ENCODE data around the gene ARHGAP10.

Gene ARHGAP10

DNA sequence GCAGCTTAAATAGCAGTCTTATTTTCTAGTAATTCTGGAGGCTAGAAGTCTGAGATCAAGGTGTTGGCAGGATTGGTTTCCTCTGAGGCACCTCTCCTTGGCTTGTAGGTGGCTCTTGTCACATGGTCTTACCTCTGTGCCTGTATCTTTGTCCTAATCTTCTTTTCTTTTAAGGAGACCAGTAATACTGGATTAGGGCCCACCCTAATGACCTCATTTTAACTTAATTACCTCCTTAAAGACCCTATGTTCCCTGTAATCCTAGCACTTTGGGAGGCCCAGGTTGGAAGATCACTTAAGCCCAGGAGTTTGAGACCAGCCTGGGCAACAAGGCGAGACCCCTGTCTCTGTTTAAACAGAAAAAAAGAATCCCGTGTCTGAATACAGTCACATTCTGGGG, 38.9 kb downstream of the ARHGAP10 start:
- DNase-seq (ENCODE audit: low spot score), result no peak

DNA sequence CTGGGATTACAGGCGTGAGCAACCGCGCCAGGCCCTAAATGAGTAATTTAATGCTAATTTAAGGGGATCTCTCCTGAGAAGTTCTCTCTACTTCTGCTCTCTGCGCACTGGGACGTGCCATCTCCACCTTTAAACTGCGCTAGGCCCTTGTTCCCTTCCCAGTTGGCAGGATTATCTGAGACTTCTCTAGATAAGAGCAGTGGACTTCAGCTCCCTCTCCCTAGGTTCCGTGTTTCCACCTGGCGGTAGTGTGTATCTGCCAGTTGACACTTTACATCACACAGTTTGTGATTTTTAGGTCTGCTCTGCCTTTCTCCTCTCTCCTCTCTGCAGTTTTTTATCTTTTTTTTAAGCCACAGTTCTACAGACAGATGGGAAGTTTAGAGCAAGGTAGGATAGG, 40.2 kb downstream of the ARHGAP10 start:
- no peak for DNase-seq (ENCODE audit: low spot score)

DNA sequence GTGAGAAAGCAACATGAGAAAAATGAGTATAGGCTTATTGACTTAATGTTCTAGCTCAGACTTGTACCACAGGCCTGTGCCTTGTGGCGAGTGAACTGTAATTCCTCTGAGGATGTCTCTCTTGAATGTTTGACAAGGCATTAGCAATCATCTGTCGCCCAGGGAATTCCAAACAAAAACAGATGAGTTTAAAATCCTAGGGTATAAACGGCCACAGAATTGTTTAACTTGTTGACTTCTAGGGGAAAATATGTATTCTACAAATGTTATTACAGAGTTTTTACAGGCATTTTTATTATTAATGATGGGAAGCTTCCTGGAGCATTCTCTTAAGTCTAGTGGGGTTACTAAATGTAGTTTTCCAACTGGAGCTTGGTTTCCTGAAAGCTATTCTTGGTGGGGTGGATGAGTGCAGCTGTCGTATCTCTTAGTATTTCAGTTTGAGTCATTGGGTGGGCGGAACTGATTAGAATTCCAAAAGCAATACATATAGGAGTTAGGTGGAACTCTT, 40.6 kb downstream of the ARHGAP10 start:
- DNase-seq (ENCODE audit: low spot score), result no peak

- no peak for DNase-seq (ENCODE audit: low spot score)
Observed at GRCh38 chr4:147773261-147774184, 41.6 kb downstream of the ARHGAP10 start.

GRCh38 chr4:147776716-147777115, 44.8 kb downstream of the ARHGAP10 start:
- no peak for DNase-seq (ENCODE audit: low spot score)

DNA sequence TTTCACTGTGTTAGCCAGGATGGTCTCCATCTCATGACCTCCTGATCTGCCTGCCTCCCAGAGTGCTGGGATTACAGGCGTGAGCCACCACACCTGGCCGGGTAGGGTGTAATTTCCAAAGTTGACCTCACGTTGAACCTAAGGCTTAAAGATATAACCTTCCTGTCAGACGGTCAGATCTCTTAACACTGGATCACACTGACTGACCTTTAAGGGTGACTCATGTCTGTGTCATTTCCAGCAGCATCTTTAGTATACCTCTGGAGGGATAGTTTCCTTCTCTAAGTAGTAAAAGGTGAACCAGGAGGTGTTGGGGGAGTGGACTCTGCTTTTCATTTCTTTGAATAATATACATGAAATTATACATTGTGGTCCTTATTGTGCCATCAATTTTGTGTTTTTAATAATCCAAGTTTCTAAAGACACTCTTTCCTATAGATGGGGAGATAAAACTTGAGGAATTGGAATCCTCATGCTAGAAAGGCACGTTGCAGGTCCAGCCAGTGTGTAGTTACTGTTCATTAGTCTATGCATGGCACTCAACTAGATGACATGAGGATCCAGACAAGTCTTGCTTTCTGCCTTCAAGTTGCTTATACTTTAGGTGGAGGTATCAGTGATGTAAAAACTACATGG, 45.7 kb downstream of the ARHGAP10 start:
- DNase-seq (ENCODE audit: low spot score), result no peak

- no peak for DNase-seq (ENCODE audit: low spot score)
Observed at GRCh38 chr4:147778942-147779341, 47.1 kb downstream of the ARHGAP10 start.

DNA sequence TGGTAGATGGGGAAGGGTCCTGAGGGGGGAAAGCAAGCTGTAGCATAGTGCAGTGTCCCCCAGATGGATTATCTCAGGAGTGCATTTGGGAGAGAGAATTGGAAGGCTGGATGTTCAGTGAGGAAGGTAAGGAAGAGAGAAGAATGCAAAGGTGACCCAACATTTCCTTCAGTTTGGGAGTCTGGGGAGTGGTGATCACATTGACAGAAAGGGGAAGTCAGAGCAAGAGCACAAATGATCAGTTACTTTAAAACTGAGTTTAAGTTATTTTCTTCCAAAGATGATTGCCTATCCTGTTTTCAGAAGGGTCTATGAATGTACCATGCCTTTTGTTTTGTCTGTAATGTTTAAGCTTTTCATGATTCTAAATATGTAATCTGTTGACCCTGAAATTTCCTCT, 47.6 kb downstream of the ARHGAP10 start:
- no peak for DNase-seq (ENCODE audit: low spot score)

DNA sequence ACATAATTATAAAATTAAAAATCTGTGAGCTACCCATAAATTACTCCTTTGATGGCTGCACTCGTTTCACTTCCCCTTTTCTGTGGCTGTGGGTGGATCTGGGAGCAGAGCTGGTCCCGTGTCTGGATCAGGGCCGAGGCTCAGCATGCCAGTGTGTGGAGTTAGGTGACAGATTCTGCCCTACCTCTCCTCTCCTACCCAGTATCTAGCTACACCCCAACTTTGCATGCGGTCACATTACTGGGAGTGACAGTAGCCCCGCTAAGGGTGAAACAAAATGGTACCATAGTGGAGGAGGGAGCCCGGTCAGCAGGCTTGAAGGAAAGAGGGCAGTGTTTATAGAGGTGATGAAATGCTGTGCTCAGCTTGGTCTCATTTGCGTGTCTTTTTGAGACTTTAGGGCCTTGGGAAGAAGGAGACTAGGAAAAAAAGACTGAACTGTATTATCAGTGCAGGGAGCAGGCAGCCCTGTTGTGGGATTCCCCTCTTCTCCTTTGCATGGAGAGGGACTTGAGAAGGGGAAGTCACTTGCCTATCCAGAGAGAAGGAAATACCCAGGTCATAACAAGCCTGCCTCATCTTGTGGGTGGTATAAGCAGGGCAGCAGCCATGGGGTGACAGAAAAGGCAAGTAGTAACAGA, 48.4 kb downstream of the ARHGAP10 start:
- DNase-seq (ENCODE audit: low spot score), result no peak

DNA sequence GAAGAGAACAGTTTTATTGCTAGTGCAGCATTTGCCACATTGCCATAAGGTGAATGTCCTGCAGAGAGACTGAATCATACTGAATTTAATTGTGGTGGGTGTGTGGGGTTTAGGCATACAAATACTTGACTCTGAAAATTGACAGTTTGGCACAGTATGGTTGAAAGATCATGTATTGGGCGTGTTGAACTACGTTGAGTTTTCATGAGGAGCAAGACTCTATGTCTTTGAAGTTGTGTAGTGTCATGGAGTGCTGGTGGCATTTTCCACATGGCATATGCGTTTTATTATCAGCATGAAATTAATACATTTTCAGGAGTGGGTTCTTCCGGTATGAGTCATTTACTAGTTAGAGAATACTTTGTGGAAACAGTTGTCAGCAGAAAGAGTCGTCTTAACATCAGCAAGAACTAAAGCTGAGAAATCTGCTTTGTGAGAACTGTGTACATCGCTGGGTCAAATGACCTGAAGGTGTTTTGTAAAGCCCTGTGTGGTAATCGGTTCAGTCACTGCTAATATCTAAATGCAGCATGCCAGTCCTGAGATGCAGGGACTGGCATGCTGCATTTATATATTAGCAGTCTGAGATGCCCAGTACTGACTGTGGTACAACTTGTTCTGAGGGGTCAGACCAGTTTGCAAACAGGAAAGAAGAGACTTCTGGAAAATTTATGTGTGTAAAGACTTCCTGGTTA, 50.3 kb downstream of the ARHGAP10 start:
- peak; percentile 35 for DNase-seq (ENCODE audit: low spot score)

GRCh38 chr4:147785129-147785528, 53.2 kb downstream of the ARHGAP10 start:
- DNase-seq (ENCODE audit: low spot score), result no peak

GRCh38 chr4:147786031-147786430, 54.1 kb downstream of the ARHGAP10 start:
- DNase-seq (ENCODE audit: low spot score), result no peak

DNA sequence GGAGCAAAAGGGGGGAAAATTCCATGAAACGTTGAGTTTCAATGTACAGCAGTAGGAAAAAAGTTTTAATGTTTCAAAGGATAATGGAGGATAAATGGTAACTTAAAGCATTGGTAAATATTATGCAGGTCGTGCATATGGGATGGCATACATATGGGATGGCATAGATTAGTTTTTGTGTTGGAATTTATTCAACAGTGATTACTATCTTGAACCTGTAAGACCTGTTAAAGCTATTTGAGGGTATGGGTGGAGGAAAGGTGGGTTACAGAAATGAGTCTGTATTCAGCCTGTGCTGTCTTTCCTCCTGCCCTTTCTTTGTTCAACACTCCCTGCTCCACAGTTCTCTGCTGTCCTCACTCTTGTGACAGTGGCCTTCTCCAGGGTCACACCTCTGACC, 54.6 kb downstream of the ARHGAP10 start:
- no peak for DNase-seq (ENCODE audit: low spot score)

- no peak for DNase-seq (ENCODE audit: low spot score)
Observed at GRCh38 chr4:147787204-147787603, 55.3 kb downstream of the ARHGAP10 start.

- DNase-seq (ENCODE audit: low spot score), result no peak
Observed at GRCh38 chr4:147788791-147789190, 56.9 kb downstream of the ARHGAP10 start.

- DNase-seq (ENCODE audit: low spot score), result no peak
Observed at GRCh38 chr4:147789596-147789995, 57.7 kb downstream of the ARHGAP10 start.

DNA sequence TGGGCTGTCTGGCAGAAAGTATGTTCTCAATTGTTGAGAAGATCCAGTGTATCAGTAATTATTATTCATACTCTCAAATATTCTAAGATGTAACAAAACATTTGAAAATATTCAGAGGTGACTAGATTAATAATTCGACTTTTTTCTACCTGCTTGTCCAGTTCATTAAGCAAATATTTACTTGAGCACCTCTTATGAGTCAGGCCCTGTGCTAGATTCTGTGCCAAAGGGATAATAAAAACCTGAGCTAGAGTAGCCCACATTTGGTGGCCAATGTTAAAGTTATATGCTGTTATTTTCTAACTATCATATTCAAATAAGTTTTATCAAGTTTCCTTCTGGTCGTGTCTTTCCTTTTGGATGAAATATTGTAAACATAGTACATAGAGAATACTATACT, 58.5 kb downstream of the ARHGAP10 start:
- DNase-seq (ENCODE audit: low spot score), result no peak

GRCh38 chr4:147791341-147791740, 59.5 kb downstream of the ARHGAP10 start:
- no peak for DNase-seq (ENCODE audit: low spot score)

DNA sequence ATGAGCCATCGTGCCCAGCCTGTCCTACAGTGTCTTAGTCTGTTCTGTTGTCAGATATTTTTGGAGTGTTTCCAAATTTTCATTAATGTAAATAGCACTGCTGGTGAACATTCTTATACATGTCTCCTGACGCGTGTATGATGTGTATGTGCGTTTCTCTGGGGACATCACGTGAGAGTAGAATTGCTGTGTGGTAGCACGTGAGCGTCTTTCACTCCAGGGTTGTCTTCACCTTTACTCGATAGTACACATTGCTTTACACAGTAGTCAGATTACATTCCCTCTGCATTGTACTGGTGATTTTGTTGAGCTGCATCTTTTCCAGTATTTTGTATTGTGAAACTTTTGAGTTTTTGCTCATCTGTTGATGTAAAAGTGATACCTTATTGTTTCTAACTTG, 60.0 kb downstream of the ARHGAP10 start:
- no peak for DNase-seq (ENCODE audit: low spot score)

DNA sequence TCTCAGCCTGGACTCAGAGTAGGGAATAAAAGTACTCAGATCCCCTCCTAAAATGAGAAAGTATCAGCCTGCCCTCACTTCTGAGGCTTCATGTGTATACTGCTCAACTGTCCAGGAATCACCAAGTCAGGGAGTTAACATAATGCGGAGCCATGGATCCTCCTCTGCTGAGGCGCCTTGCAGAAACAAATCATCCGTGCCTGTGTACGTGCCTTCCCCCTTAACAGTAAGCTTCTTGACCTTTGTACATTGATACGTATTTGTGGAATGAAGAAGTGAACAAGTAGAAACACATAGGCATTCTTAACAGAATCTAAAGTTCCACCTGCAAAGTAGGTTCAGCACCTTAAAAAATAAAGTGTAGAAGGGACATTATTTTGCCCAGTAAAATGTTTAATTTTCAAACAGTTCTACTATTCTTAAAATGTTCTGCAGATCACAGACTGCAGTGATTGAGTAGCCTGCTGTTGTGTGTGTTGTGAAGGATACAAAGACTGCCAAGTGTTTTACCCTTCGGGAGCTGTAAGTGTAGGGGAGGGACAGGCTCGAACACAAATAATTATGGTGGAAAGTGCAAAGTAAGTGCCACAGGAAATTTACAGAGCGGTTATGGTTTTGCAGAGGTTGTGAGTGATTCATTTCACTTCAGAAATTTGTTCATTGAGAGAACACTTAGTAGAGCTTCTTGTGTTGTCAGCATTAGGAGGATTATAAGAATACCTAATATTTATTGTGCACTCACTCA, 61.9 kb downstream of the ARHGAP10 start:
- peak; percentile 72 for DNase-seq (ENCODE audit: low spot score)

- peak; percentile 33 for DNase-seq (ENCODE audit: low spot score)
Observed at GRCh38 chr4:147794314-147794680, 62.4 kb downstream of the ARHGAP10 start.

All from activated CD4-positive, alpha-beta T cell treated with anti-CD3 and anti-CD28 coated beads, Interleukin-2, Interleukin-4, amounts not matched to agents 100 ng/mL and 50 ng/mL, durations not matched to agents 16 hours and 8 hours (primary cell).